Fibroblast of skin of right biceps (primary cell): Measurements from ENCODE around the gene CABLES1.

Experiments
- DNase-seq: peaks from one replicate; pipeline ENCODE4 v3.0.0-alpha.2; 2013

The CABLES1 gene

GRCh38 chr18:23114171-23114881, 21.0 kb upstream of the CABLES1 start:
- DNase-seq, result peak; percentile 32

- no peak for DNase-seq
These were observed 20.4 kb upstream of the CABLES1 start for GRCh38 chr18:23114911-23115310.

- peak; percentile 97 for DNase-seq
These were observed 19.6 kb upstream of the CABLES1 start for GRCh38 chr18:23115683-23116096.

GRCh38 chr18:23121133-23121532, 14.2 kb upstream of the CABLES1 start:
- no peak for DNase-seq

- DNase-seq, result no peak
These were observed 12.7 kb upstream of the CABLES1 start for GRCh38 chr18:23122334-23123229.

GRCh38 chr18:23126376-23127056, 8.8 kb upstream of the CABLES1 start:
- DNase-seq, result no peak

GRCh38 chr18:23127090-23127489, 8.2 kb upstream of the CABLES1 start:
- DNase-seq, result no peak

GRCh38 chr18:23129355-23130002, 5.8 kb upstream of the CABLES1 start:
- DNase-seq, result no peak

- peak; percentile 80 for DNase-seq
These were observed 3.5 kb upstream of the CABLES1 start for GRCh38 chr18:23131693-23132319.

- no peak for DNase-seq
These were observed 1.2 kb upstream of the CABLES1 start for GRCh38 chr18:23133860-23134779.

- DNase-seq, result peak; percentile 55
These were observed 453 bp downstream of the CABLES1 start for GRCh38 chr18:23135550-23136325.

GRCh38 chr18:23136326-23137096, 1.2 kb downstream of the CABLES1 start:
- DNase-seq, result peak; percentile 46

- DNase-seq, result no peak
These were observed 1.9 kb downstream of the CABLES1 start for GRCh38 chr18:23137097-23137635.

GRCh38 chr18:23137788-23138216, 2.5 kb downstream of the CABLES1 start:
- no peak for DNase-seq

GRCh38 chr18:23138471-23138870, 3.2 kb downstream of the CABLES1 start:
- DNase-seq, result no peak

GRCh38 chr18:23141104-23141999, 6.1 kb downstream of the CABLES1 start:
- peak; percentile 37 for DNase-seq

GRCh38 chr18:23142251-23142929, 7.1 kb downstream of the CABLES1 start:
- DNase-seq, result peak; percentile 11
